SK-N-SH (cell line): ENCODE measurements around the gene CLPTM1L. TPM values are rescaled to one million over a fixed set of nuclear protein-coding genes. Genes with fewer than 3 reads are reported as not detected.

ENCODE experiments used
- CTCF ChIA-PET: fragments of 300-600, 350-600 bp; formaldehyde crosslinking; extraction: SDS; loops from one replicate; lab custom pipeline; 2021; lab: Yijun Ruan, JAX
- POLR2A ChIA-PET: fragments of 350-600 bp; sonication (Branson Sonifier 250); formaldehyde crosslinking; extraction: SDS; loops from one replicate; lab custom pipeline; 2020; ENCODE audit warnings: antibody characterized with exemption, inconsistent platforms; lab: Yijun Ruan, JAX
- DNase-seq: peaks from one replicate; pipeline ENCODE4 v3.0.0; 2012
- H2AFZ ChIP-seq: fragments of 200-600 bp; sonication (generic); 2 replicates; pipeline ENCODE4 v1.8.1; 2016; ENCODE audit warnings: antibody characterized with exemption, mild to moderate bottlenecking, low read depth
- H3F3A ChIP-seq: fragments of 200-600 bp; sonication (generic); replicated peaks from 2 replicates; pipeline ENCODE3; 2016; ENCODE audit warnings: antibody characterized with exemption, mild to moderate bottlenecking; ENCODE audit not compliant: insufficient read depth
- H3K27ac ChIP-seq, 2 experiments: fragments of 200-500 bp in 1 of 2; fragments of 200-600 bp in 1 of 2; sonication (Bioruptor generic) in 1 of 2; sonication (generic), shearing (Covaris generic) in 1 of 2; 2 replicates each; pipeline versions ENCODE4 v1.5.1 to v1.6.1; 2014 to 2016; ENCODE audit warnings: low read depth in 2 of 2, inconsistent platforms in 1 of 2, low read length in 1 of 2, mild to moderate bottlenecking in 1 of 2, mixed read lengths in 1 of 2
- H3K27me3 ChIP-seq: fragments of 200-600 bp; sonication (generic), shearing (Covaris generic); 2 replicates; pipeline ENCODE4 v1.6.1; 2016; ENCODE audit warnings: mixed run types; ENCODE audit not compliant: insufficient read depth
- H3K36me3 ChIP-seq, 2 experiments: fragments of 200-500 bp in 1 of 2; fragments of 200-600 bp in 1 of 2; sonication (Bioruptor generic) in 1 of 2; sonication (generic) in 1 of 2; replicated peaks in 1 of 2; 2 replicates each; pipeline versions ENCODE3 to v1.5.1; 2014 to 2016; ENCODE audit warnings: low read length in 1 of 2, mild to moderate bottlenecking in 1 of 2; ENCODE audit not compliant: insufficient read depth in 2 of 2, control insufficient read depth in 1 of 2
- H3K4me1 ChIP-seq, 2 experiments: fragments of 200-500 bp in 1 of 2; fragments of 200-600 bp in 1 of 2; sonication (Bioruptor generic) in 1 of 2; sonication (generic), shearing (Covaris generic) in 1 of 2; 2 replicates each; pipeline versions ENCODE4 v1.5.1 to v1.6.1; 2014 to 2016; ENCODE audit warnings: low read depth in 1 of 2, low read length in 1 of 2, mixed run types in 1 of 2; ENCODE audit not compliant: insufficient read depth in 2 of 2, control insufficient read depth in 1 of 2
- H3K4me2 ChIP-seq: fragments of 200-600 bp; sonication (generic), shearing (Covaris generic); 2 replicates; pipeline ENCODE4 v1.6.1; 2017; ENCODE audit warnings: mixed run types
- H3K4me3 ChIP-seq, 2 experiments: fragments of 200-500 bp in 1 of 2; fragments of 200-600 bp in 1 of 2; sonication (Bioruptor generic) in 1 of 2; sonication (generic), shearing (Covaris generic) in 1 of 2; 2 replicates each; pipeline versions ENCODE4 v1.5.1 to v1.8.1; 2014 to 2016; ENCODE audit warnings: low read depth in 2 of 2, inconsistent platforms in 1 of 2, low read length in 1 of 2, mild to moderate bottlenecking in 1 of 2, mixed read lengths in 1 of 2, moderate library complexity in 1 of 2
- H3K79me2 ChIP-seq: fragments of 200-600 bp; sonication (generic); 2 replicates; pipeline ENCODE4 v1.8.1; 2017; ENCODE audit warnings: mild to moderate bottlenecking; ENCODE audit not compliant: insufficient read depth
- H3K9ac ChIP-seq: fragments of 200-600 bp; sonication (generic); 2 replicates; pipeline ENCODE4 v1.6.1; 2017; ENCODE audit warnings: mixed run types
- H3K9me2 ChIP-seq: fragments of 200-600 bp; sonication (generic); 2 replicates; pipeline ENCODE4 v1.6.1; 2017; ENCODE audit warnings: mixed run types
- H3K9me3 ChIP-seq: fragments of 200-600 bp; sonication (generic); 2 replicates; pipeline ENCODE4 v1.6.1; 2017; ENCODE audit warnings: mixed run types, mild to moderate bottlenecking, moderate library complexity
- H4K20me1 ChIP-seq: fragments of 200-600 bp; sonication (generic); 2 replicates; pipeline ENCODE4 v1.6.1; 2017; ENCODE audit warnings: mild to moderate bottlenecking, mixed run types; ENCODE audit not compliant: insufficient read depth
- CTCF ChIP-seq: fragments of 200-600 bp; sonication (generic); IDR thresholded peaks from 2 replicates; pipeline ENCODE4 v1.6.1; 2017; ENCODE audit warnings: antibody characterized with exemption, mild to moderate bottlenecking, moderate library complexity
- ELF1 ChIP-seq: IDR thresholded peaks from 2 replicates; pipeline ENCODE4 v1.4.0; 2012
- EP300 ChIP-seq, 2 experiments: IDR thresholded peaks; 2 replicates each; pipeline versions ENCODE4 v1.4.0 to v1.6.1; 2012; ENCODE audit warnings: borderline replicate concordance in 1 of 2, low read depth in 1 of 2, low read length in 1 of 2
- EZH2phosphoT487 ChIP-seq: fragments of 200-600 bp; sonication (generic); IDR thresholded peaks from 2 replicates; pipeline ENCODE4 v1.6.1; 2017; ENCODE audit warnings: low read depth, mixed run types, mild to moderate bottlenecking, antibody characterized with exemption, moderate library complexity, borderline replicate concordance
- FOXJ3 ChIP-seq: sonication (generic); formaldehyde crosslinking; IDR thresholded peaks from 2 replicates; pipeline ENCODE4 v1.5.1; 2020; ENCODE audit warnings: mild to moderate bottlenecking, missing genetic modification reagents
- FOXM1 ChIP-seq: IDR thresholded peaks from 2 replicates; pipeline ENCODE4 v1.4.0; 2012; ENCODE audit warnings: low read depth, mild to moderate bottlenecking
- GABPA ChIP-seq: IDR thresholded peaks from 2 replicates; pipeline ENCODE4 v1.4.0; 2012; ENCODE audit warnings: low read depth, mild to moderate bottlenecking
- GATA2 ChIP-seq: sonication (generic); formaldehyde crosslinking; IDR thresholded peaks from 2 replicates; pipeline ENCODE4 v1.5.0; 2020; ENCODE audit warnings: mild to moderate bottlenecking, missing genetic modification reagents
- MEF2A ChIP-seq: IDR thresholded peaks from 2 replicates; pipeline ENCODE4 v1.4.0; 2012; ENCODE audit warnings: low read depth, borderline replicate concordance
- MXI1 ChIP-seq: IDR thresholded peaks from 2 replicates; pipeline ENCODE4 v1.6.1; 2012; ENCODE audit warnings: mild to moderate bottlenecking, low read depth, low read length, improper control_type of control experiment
- NFIC ChIP-seq: IDR thresholded peaks from 2 replicates; pipeline ENCODE4 v1.4.0; 2012; ENCODE audit warnings: borderline replicate concordance
- NRF1 ChIP-seq: IDR thresholded peaks from 2 replicates; pipeline ENCODE4 v1.6.1; 2012; ENCODE audit warnings: low read depth, mild to moderate bottlenecking, low read length
- PBX3 ChIP-seq: IDR thresholded peaks from 2 replicates; pipeline ENCODE4; 2012
- POLR2AphosphoS5 ChIP-seq: IDR thresholded peaks from 2 replicates; pipeline ENCODE4 v1.6.1; 2012; ENCODE audit warnings: low read depth, low read length
- RAD21 ChIP-seq: IDR thresholded peaks from 2 replicates; pipeline ENCODE4 v1.6.1; 2012; ENCODE audit warnings: mild to moderate bottlenecking, low read length
- RCOR1 ChIP-seq: fragments of 150-350 bp; IDR thresholded peaks from 2 replicates; pipeline ENCODE4 v1.6.1; 2017; ENCODE audit warnings: antibody characterized with exemption, low read length
- RFX5 ChIP-seq: IDR thresholded peaks from 2 replicates; pipeline ENCODE4 v1.6.1; 2012; ENCODE audit warnings: mild to moderate bottlenecking, improper control_type of control experiment, low read length
- RXRA ChIP-seq: IDR thresholded peaks from 2 replicates; pipeline ENCODE4 v1.4.0; 2012; ENCODE audit warnings: low read depth, mild to moderate bottlenecking, borderline replicate concordance
- SMC3 ChIP-seq: IDR thresholded peaks from 2 replicates; pipeline ENCODE4 v1.6.1; 2012; ENCODE audit warnings: low read depth, low read length, improper control_type of control experiment
- USF1 ChIP-seq: IDR thresholded peaks from 2 replicates; pipeline ENCODE4 v1.4.0; 2012; ENCODE audit warnings: low read depth, borderline replicate concordance
- USF2 ChIP-seq: fragments of 150-350 bp; IDR thresholded peaks from 2 replicates; pipeline ENCODE4 v1.6.1; 2017; ENCODE audit warnings: antibody characterized with exemption, low read length, low read depth, borderline replicate concordance
- YY1 ChIP-seq: IDR thresholded peaks from 2 replicates; pipeline ENCODE4 v1.4.0; 2012; ENCODE audit warnings: low read depth, mild to moderate bottlenecking
- WGBS: methylation state at CpG from one replicate; pipeline ENCODE4 v1.1.6; 2017; ENCODE audit warnings: low lambda C conversion rate; 5-methylcytosine and 5-hydroxymethylcytosine counted together
- polyA plus RNA-seq, 3 experiments: library from polyadenylated mRNA; depleted of rRNA; stranded (reverse); fragments of >200 nt; gene quantifications; 2 replicates each; pipeline ENCODE4 v1.2.3, GENCODE V29; 2012

CLPTM1L gene
- polyA plus RNA-seq, 1 of the 3 experiments (the other 2 are of a cell fraction), result 202 TPM

- H3K4me3 ChIP-seq, result no peak overlapping the region
- H3K9ac ChIP-seq, result no peak overlapping the region
- TF ChIP-seq RAD21 (no peak), USF1 (no peak), MXI1 (no peak), RXRA (no peak), PBX3 (no peak), ELF1 (no peak), GABPA (no peak), POLR2AphosphoS5 (no peak)
- DNase-seq, result no peak
- H3F3A ChIP-seq, result no peaks in the 10 kb centered on the region
- no peaks in the 10 kb centered on the region; the same call in 1 of the 2 replicates for H4K20me1 ChIP-seq
- ChIA-PET POLR2A (interaction anchor here (0.7 kb wide), 1 partner anchor 44 kb away, joined by 4 read pairs; no protein-coding TSS in a partner anchor), CTCF (interaction anchor here (0.8 to 0.9 kb wide), 2 partner anchors 22 to 303 kb away, joined by 3 to 4 read pairs; no protein-coding TSS in a partner anchor)
- H2AFZ ChIP-seq, result no peak overlapping the region
- WGBS, result 94% methylated on average over 11 of the region's 12 CpGs
- H3K27ac ChIP-seq, result no peak overlapping the region
- no peaks in the 10 kb centered on the region for H3K27me3 ChIP-seq
- no peaks in the 10 kb centered on the region for H3K9me2 ChIP-seq
- H3K79me2 ChIP-seq, result peaks cover 46% of the 10 kb centered on the region
- H3K36me3 ChIP-seq, result peaks cover 22 to 50% of the 10 kb centered on the region in 2 experiments
- H3K4me2 ChIP-seq, result no peak overlapping the region
- H3K9me3 ChIP-seq, result no peaks in the 10 kb centered on the region
- H3K4me1 ChIP-seq, result peaks cover 0 to 18% of the 10 kb centered on the region in 2 experiments; a peak in 2 of 4 replicates
Measured at GRCh38 chr5:1342268-1342667, 2.6 kb downstream of the CLPTM1L start.

GRCh38 chr5:1341863-1342262 is 3.0 kb downstream of the CLPTM1L start:
- H3K4me1 ChIP-seq, result peaks cover 0 to 18% of the 10 kb centered on the region in 2 experiments; a peak in 2 of 4 replicates
- H3K9ac ChIP-seq, result no peak overlapping the region
- no peak for DNase-seq
- POLR2A ChIA-PET, result interaction anchor here (0.7 kb wide), 1 partner anchor 44 kb away, joined by 4 read pairs; no protein-coding TSS in a partner anchor
- no peaks in the 10 kb centered on the region for H3K27me3 ChIP-seq
- no peak overlapping the region for H2AFZ ChIP-seq
- WGBS, result 94% methylated on average over 15 of the region's 15 CpGs
- H3K27ac ChIP-seq, result no peak overlapping the region
- peaks cover 46% of the 10 kb centered on the region for H3K79me2 ChIP-seq
- CTCF ChIA-PET, result interaction anchor here (0.8 to 0.9 kb wide), 2 partner anchors 21 to 303 kb away, joined by 3 to 4 read pairs; no protein-coding TSS in a partner anchor
- H4K20me1 ChIP-seq, result no peaks in the 10 kb centered on the region; the same call in 1 of the 2 replicates
- H3K36me3 ChIP-seq, result peaks cover 23 to 54% of the 10 kb centered on the region in 2 experiments
- no peak overlapping the region for H3K4me2 ChIP-seq
- H3K9me3 ChIP-seq, result no peaks in the 10 kb centered on the region
- H3F3A ChIP-seq, result no peaks in the 10 kb centered on the region
- no peak overlapping the region for H3K4me3 ChIP-seq
- H3K9me2 ChIP-seq, result no peaks in the 10 kb centered on the region
- TF ChIP-seq USF1 (no peak), ELF1 (no peak), RCOR1 (no peak), MEF2A (no peak), USF2 (no peak), GATA2 (CRISPR knock-in tag) (no peak), MXI1 (no peak), FOXM1 (no peak), FOXJ3 (no peak), EZH2phosphoT487 (no peak), NRF1 (no peak), RAD21 (no peak), YY1 (no peak), EP300 (IDR thresholded peaks at IDR 0.05; ENCODE audit: borderline replicate concordance in 1 of 2, low read depth in 1 of 2, low read length in 1 of 2) (no peak), SMC3 (no peak), RFX5 (no peak), NFIC (no peak), CTCF (no peak)
